ENCODE results near the gene PRKN.

The PRKN gene

GRCh38 chr6:162238675-162239074 lies 488.9 kb downstream of the PRKN start:
- DNase-seq (ENCODE audit: low read depth) = no peak

- DNase-seq (ENCODE audit: low read depth) = no peak
Observed at GRCh38 chr6:162237331-162237730, 490.2 kb downstream of the PRKN start.

- DNase-seq (ENCODE audit: low read depth) = no peak
Observed at GRCh38 chr6:162234631-162235030, 492.9 kb downstream of the PRKN start.

DNA sequence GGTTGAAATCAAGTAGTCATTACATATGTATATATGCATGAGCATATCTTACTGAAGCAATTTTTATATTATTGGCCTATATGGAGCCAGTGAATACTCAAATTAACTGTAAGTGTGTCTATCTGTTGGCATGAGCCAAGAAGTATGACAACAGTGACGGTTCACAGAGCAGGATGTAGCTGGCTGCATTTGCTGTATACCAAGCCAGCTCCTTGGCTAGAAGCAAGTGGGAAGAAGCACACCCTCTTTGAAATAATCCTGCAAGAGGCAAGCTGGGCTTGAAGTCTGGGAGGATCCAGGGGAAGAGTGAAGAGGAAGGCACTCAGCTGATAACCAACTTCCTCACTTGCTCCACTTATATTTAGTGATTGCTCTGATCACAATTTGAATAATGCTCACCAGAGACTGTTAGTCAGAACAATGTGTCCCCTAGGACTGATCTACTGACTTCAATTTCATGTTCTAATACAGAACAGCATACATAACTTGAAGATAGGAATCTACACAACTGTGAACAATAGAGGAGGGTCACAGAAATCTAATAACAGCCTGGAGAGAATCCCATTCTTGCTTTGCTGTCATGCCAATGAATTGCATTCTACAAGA lies 497.3 kb downstream of the PRKN start:
- DNase-seq (ENCODE audit: low read depth) = no peak

GRCh38 chr6:162229093-162229492 lies 498.5 kb downstream of the PRKN start:
- DNase-seq (ENCODE audit: low read depth) = no peak

DNA sequence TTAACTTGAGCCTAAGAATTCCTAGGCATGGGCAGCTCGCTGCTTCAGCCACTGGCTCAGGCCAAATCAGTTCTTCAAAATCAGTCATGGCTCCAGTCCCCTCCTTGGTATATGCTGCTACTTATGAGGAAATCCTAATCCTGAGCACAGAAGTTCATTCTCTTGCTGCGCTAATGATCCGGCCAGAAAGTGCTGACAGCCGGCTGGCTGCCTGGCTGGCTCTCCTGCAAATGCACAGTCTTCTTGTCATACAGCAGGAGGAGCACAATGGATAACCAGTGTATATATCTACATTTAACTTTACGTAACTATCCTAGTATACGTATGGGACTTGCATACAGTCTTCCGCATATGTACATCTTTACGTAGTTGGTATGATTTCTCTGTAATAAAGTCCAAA lies 500.8 kb downstream of the PRKN start:
- DNase-seq (ENCODE audit: low read depth) = no peak

DNA sequence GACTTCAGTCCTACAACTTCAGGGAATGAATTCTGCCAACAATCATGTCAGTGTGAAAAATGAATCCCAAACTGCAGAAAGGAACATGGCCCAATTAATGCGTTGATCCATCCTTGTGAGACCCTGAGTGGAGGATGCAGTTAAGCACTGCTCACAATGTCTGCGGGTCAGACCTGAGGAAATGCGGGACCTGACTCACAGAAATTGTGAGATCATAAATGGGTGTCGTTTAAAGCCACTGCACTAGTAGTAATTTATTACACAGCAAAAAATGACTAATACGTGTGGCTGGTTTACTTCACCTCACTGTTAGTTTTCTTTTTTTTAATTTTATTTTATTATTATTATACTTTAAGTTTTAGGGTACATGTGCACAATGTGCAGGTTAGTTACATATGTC lies 505.0 kb downstream of the PRKN start:
- no peak for DNase-seq (ENCODE audit: low read depth)

DNA sequence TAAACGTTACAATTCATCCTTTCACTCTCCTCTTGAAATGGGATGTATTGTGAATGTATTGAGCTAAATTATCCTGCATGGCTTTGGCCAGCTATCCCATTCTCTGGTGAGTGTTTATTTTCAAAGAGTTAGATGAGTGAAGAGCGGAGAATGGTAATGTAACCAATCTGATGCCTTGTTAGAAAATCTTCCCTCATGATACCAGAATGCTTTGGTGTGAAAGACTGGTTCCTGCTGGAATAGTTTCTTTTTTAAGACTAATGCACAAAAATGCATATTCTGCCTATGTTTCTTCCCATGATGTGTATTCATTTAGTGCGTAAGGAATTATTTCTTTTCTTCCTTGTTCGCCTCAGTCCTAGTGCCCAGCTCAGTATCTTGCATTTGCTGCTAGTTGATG lies 506.7 kb downstream of the PRKN start:
- no peak for DNase-seq (ENCODE audit: low read depth)

GRCh38 chr6:162219266-162219665 lies 508.3 kb downstream of the PRKN start:
- no peak for DNase-seq (ENCODE audit: low read depth)

DNA sequence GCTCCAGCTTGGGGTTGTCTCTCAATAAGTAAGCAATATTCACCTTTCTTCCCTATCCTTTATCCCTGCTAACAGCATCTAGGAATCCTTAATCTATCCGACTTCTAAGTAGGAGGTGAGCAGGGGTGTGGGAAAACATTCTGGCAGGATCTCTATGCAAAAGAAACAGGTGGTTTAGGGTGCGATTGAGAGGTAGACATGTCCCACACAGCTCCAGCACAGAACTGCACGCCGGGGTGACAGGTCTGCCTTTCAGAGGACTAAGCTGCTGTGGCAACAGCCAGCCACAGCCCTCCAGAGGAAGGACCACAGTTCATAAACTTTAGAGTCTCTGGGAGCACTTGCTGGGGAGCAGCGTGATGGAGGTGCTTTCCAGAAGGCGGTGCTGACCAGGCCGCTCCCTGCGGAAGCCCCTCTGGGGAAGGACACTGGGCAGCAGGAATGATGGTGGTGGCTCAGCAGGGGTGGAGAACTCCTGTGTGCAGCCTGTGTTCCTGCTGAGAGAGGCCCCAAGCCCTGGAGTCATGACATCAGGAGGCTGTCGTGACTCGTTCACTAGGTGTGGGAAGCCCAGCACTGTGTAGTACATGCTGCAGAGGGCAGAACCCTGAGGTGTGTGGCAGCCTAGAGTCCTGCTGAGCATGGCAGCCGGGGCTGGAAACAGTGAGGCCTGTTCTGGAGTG lies 509.6 kb downstream of the PRKN start:
- DNase-seq (ENCODE audit: low read depth) = no peak

DNA sequence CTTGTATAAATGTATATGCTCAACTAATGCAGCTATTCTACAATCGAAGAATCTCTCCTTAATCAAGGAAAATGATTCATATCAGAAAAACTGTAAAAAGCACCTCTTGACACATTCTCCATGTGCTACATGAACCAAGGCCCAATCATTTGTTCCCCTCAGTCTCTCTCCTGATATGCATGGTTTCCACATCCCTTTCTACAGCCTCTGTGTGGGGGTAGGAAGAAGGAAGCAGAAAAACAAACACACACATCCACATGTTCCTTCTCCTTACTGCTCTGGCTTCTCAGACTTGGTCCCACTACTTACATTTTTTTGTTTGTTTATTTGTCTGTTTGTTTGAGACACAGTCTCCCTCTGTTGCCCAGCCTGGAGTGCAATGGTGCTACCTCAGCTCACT lies 510.5 kb downstream of the PRKN start:
- no peak for DNase-seq (ENCODE audit: low read depth)

- no peak for DNase-seq (ENCODE audit: low read depth)
Observed at GRCh38 chr6:162211777-162212176, 515.8 kb downstream of the PRKN start.

- DNase-seq (ENCODE audit: low read depth) = no peak
Observed at GRCh38 chr6:162211022-162211421, 516.5 kb downstream of the PRKN start.

DNA sequence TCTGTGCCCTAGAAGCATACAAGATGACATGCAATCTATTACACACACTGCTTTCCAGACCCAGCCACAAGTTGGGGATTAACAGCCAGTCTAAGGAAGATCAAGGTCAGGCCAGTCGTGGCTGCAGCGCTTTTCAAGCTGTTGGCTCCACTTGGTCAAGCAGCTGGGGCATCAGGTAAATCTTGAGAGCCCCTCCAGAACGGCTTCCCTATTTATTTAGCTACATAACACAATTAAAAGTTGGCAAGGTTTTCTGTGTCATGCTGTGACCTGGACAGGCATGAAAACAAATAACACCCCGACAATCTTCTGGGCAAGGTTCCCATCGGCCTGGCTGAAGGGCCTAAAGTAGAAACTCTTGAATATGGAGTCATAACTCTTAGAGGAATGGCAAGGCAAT lies 524.3 kb downstream of the PRKN start:
- no peak for DNase-seq (ENCODE audit: low read depth)

GRCh38 chr6:162200945-162201690 lies 526.4 kb downstream of the PRKN start:
- DNase-seq (ENCODE audit: low read depth) = no peak

DNA sequence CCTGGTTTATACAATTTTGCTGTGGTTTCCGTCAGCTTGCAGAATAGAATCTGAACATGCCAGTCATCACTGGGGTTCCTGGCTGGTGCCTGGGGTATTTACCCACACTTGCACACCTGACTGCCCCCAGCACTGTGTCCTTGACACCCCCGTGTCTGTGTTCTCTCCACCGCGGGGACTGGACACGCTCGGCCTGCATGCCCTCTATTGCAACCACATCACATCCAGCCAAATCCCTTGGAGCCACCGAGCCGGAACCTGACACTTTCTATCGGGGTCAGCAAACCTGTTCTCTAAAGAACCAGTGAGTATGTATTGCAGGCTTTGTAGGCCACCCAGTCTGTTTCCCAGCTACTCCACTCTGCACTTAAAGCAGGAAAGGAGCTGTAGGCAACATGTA lies 527.5 kb downstream of the PRKN start:
- DNase-seq (ENCODE audit: low read depth) = no peak

DNA sequence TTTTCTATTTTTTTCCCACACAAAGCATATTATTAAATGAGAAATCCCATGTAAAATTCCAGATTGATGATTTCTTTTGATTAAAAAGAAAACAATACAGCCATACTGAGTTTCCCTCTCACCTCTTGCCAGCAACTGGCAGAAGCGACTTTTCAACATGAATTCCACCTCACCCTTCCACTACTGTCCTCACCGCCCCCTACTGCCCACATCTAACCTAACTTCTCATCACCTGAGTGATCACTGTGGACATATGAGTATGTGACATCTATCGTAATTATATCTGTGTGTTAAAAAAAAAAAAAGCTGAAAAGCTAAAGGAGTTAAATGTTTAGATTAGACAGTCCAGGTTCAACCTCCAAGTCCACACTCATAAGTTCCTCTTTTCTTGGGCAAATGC lies 528.6 kb downstream of the PRKN start:
- DNase-seq (ENCODE audit: low read depth) = no peak

DNA sequence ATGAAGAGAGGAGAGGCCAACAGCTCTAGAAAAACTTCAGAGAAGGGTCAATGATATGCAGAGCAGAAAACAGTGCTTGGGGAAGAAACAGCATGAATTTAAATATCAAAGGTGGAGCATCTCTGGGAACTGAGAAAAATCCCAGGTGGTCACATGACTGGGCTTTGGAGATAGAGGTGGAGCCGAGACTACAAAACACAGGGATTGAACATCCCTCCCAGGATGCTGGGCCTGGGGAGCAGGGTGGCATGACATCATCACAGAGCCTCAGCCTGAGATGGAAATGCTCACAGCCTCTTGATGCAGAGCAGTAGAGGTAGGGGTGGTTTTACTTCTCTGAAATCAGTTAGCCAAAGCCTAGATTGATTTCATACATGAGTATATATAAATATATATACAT lies 529.5 kb downstream of the PRKN start:
- no peak for DNase-seq (ENCODE audit: low read depth)

DNA sequence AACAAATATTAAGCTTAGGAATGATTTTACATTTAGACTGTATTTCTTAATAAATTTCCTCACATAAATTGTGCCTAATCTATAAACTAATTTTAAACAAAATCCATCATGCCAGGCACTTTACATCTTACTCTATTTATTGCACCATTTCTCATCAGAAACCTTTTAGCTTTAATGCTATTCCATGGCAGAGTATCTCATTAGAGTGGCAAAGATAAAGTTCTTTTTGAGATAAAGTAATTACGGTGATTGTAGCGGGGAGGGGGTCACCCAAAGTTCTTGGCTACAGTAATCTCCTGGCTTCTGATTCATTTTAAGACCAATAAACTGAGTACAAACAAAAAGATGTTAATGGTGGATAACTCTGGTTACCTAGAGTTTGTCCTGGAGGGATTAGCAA lies 532.1 kb downstream of the PRKN start:
- DNase-seq (ENCODE audit: low read depth) = no peak

DNA sequence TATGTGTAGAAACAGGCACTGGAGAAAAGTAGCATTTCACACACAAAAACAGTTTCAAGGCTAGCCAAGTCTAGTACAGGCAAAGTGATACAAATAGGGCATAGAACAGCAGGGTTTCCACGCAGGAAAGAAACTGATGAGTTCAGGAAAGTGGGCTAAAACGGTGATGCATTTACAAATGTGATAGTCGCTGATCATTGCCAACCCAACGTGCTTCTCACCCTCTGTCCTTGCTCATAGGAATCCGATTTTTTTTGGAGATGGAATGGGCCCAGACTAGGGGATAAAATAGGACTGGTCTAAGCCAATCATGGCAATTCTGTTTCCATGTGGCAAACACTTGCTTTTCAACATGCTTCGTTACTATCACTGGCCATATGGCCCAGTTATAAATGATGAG lies 536.6 kb downstream of the PRKN start:
- no peak for DNase-seq (ENCODE audit: low read depth)

- no peak for DNase-seq (ENCODE audit: low read depth)
Observed at GRCh38 chr6:162187168-162187935, 540.2 kb downstream of the PRKN start.

- no peak for DNase-seq (ENCODE audit: low read depth)
Observed at GRCh38 chr6:162184465-162184864, 543.1 kb downstream of the PRKN start.

Measured in HS-27A (cell line).